ENCODE data around the gene RCAN2. TPM values are rescaled to one million over a fixed set of nuclear protein-coding genes. Genes with fewer than 3 reads are reported as not detected.

RCAN2 gene
- total RNA-seq, 1 donor from 2014 or later, result 5.8 TPM

DNA sequence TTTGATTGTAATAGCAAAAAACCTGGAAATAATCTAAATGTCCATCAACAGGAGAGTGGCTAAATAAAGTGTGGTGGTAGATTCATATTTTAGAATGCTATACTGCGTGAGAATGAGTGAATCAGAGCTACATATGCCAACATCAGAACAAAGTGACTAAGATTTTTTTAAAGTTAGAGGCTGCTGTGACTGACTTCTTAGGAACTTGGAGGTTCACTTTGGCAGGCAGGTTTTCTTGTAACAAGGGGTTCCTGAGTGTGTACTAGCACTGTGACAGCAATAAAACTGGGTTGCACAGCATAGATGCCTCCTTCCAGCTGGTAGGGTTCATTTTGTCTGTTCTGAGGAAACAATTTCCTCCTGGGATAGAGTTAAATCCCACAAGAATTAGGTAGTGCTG, 245.2 kb downstream of the RCAN2 start:
- Histone ChIP-seq H3F3A (ENCODE audit: low read depth) (no peaks in the 10 kb centered on the region), H3K9ac (no peak overlapping the region), H3K27ac (no peak overlapping the region), H3K4me1 (no peaks in the 10 kb centered on the region), H4K20me1 (ENCODE audit: low read depth) (no peaks in the 10 kb centered on the region), H3K9me3 (ENCODE audit: low read depth) (no peaks in the 10 kb centered on the region), H3K27me3 (no peaks in the 10 kb centered on the region), H3K79me2 (ENCODE audit: low read depth) (no peaks in the 10 kb centered on the region), H3K36me3 (no peaks in the 10 kb centered on the region), H2AFZ (replicated peaks) (no peak overlapping the region), H3K4me3 (no peak overlapping the region), H3K4me2 (no peak overlapping the region)
- Mint-ChIP-seq H3K4me1 (no peaks in the 10 kb centered on the region), H3K27me3 (ENCODE audit: insufficient read depth, low read depth) (peaks cover 5% of the 10 kb centered on the region), H3K4me3 (no peak overlapping the region), H3K36me3 (no peaks in the 10 kb centered on the region), H3K9me3 (no peaks in the 10 kb centered on the region), H3K27ac (no peak overlapping the region)
- no peak for DNase-seq (ENCODE audit: low spot score)
- TF ChIP-seq, protein P1, sequence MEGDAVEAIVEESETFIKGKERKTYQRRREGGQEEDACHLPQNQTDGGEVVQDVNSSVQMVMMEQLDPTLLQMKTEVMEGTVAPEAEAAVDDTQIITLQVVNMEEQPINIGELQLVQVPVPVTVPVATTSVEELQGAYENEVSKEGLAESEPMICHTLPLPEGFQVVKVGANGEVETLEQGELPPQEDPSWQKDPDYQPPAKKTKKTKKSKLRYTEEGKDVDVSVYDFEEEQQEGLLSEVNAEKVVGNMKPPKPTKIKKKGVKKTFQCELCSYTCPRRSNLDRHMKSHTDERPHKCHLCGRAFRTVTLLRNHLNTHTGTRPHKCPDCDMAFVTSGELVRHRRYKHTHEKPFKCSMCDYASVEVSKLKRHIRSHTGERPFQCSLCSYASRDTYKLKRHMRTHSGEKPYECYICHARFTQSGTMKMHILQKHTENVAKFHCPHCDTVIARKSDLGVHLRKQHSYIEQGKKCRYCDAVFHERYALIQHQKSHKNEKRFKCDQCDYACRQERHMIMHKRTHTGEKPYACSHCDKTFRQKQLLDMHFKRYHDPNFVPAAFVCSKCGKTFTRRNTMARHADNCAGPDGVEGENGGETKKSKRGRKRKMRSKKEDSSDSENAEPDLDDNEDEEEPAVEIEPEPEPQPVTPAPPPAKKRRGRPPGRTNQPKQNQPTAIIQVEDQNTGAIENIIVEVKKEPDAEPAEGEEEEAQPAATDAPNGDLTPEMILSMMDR (IDR thresholded peaks at IDR 0.05), result no peak
- TF ChIP-seq EZH2 (IDR thresholded peaks at IDR 0.05) (no peak), EZH2phosphoT487 (IDR thresholded peaks at IDR 0.05) (no peak)

DNA sequence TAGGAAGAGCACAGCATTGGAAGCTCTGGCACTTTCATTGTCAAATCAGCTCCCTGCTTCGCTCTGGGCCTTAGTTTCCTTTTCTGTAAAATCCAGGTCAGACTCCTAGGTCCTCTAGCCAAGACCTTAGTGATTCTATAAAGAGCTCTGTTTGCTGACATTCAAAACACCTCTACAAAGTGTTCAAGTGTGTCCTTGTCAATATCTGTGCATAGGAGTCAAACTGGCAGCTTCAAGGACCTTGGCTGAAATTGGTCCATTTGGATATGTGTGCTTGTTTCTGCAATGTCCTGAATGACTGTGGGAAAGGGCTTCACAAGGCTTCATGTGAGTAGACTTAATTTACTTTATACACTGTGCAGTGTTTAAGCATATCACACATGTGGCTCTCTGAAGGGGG, 246.6 kb downstream of the RCAN2 start:
- Histone ChIP-seq H3K27me3 (no peaks in the 10 kb centered on the region), H3F3A (ENCODE audit: low read depth) (no peaks in the 10 kb centered on the region), H3K79me2 (ENCODE audit: low read depth) (no peaks in the 10 kb centered on the region), H3K27ac (no peak overlapping the region), H3K9me3 (ENCODE audit: low read depth) (no peaks in the 10 kb centered on the region), H3K36me3 (no peaks in the 10 kb centered on the region), H3K4me1 (peaks cover 1% of the 10 kb centered on the region), H4K20me1 (ENCODE audit: low read depth) (no peaks in the 10 kb centered on the region), H3K4me3 (no peak overlapping the region), H3K4me2 (no peak overlapping the region), H2AFZ (replicated peaks) (no peak overlapping the region), H3K9ac (no peak overlapping the region)
- Mint-ChIP-seq H3K9me3 (no peaks in the 10 kb centered on the region), H3K27me3 (ENCODE audit: insufficient read depth, low read depth) (peaks cover 5% of the 10 kb centered on the region), H3K4me1 (no peaks in the 10 kb centered on the region), H3K27ac (no peak overlapping the region), H3K36me3 (no peaks in the 10 kb centered on the region), H3K4me3 (no peak overlapping the region)
- no peak for DNase-seq (ENCODE audit: low spot score)
- TF ChIP-seq, protein P1 (IDR thresholded peaks at IDR 0.05), result no peak
- no peak for TF ChIP-seq EZH2phosphoT487 (IDR thresholded peaks at IDR 0.05)
- TF ChIP-seq EZH2 (IDR thresholded peaks at IDR 0.05), result no peak

DNA sequence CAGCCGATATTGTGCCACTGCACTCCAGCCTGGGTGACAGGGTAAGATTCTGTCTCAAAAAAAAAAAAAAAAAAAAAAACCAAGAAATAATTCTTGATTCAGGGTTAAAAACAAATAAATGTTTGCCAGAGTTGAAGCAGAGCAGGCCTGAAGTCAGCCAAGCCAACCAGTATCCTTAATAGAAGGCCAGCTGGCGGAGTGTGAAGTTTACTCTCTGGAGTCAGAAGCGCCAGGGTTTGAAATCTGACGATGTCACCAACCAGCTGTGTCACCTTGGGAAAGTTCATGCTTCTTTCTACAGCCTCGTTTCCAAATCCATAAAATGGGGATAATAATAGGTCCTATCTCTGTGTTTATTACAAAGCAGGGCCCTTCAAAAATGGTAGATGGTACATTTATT, 247.5 kb downstream of the RCAN2 start:
- no peaks in the 10 kb centered on the region for H4K20me1 ChIP-seq (ENCODE audit: low read depth)
- H3K36me3 ChIP-seq, result no peaks in the 10 kb centered on the region
- H3K4me3 Mint-ChIP-seq, result no peak overlapping the region
- peaks cover 9% of the 10 kb centered on the region for H3K4me1 ChIP-seq
- H3K27ac Mint-ChIP-seq, result no peak overlapping the region
- peaks cover 5% of the 10 kb centered on the region for H3K27me3 Mint-ChIP-seq (ENCODE audit: insufficient read depth, low read depth)
- no peaks in the 10 kb centered on the region for H3F3A ChIP-seq (ENCODE audit: low read depth)
- no peaks in the 10 kb centered on the region for H3K4me1 Mint-ChIP-seq
- H3K4me3 ChIP-seq, result no peak overlapping the region
- no peaks in the 10 kb centered on the region for H3K79me2 ChIP-seq (ENCODE audit: low read depth)
- no peak for DNase-seq (ENCODE audit: low spot score)
- no peak overlapping the region for H3K4me2 ChIP-seq
- TF ChIP-seq EZH2 (IDR thresholded peaks at IDR 0.05) (no peak), EZH2phosphoT487 (IDR thresholded peaks at IDR 0.05) (no peak)
- TF ChIP-seq, protein P1 (IDR thresholded peaks at IDR 0.05), result no peak
- no peaks in the 10 kb centered on the region for H3K36me3 Mint-ChIP-seq
- H3K9me3 Mint-ChIP-seq, result no peaks in the 10 kb centered on the region
- no peak overlapping the region for H3K27ac ChIP-seq
- no peaks in the 10 kb centered on the region for H3K9me3 ChIP-seq (ENCODE audit: low read depth)
- H2AFZ ChIP-seq (replicated peaks), result no peak overlapping the region
- H3K27me3 ChIP-seq, result no peaks in the 10 kb centered on the region
- no peak overlapping the region for H3K9ac ChIP-seq
